GM18951 (cell line): ENCODE data around the gene EXOSC5.
"Not testable (repeated sequence)": the region's sequence is repeated elsewhere in the genome, so short reads cannot be mapped to it uniquely, and the experiment has no call there.

Experiments used
- POLR2A ChIP-seq: IDR thresholded peaks from 4 replicates; pipeline ENCODE4 v1.6.1; 2011; ENCODE audit warnings: mild to moderate bottlenecking; ENCODE audit not compliant: insufficient read length, insufficient read depth; ENCODE audit errors: extremely low read depth
- in situ Hi-C: fragments of 300-500 bp; cut with MboI; formaldehyde crosslinking; loops from one replicate; pipeline ENCODE4 v1.12.0; 2022; ENCODE audit warnings: low sequenced_read_pairs, mixed read lengths, inconsistent platforms; ENCODE audit not compliant: unreplicated experiment

EXOSC5 gene

DNA sequence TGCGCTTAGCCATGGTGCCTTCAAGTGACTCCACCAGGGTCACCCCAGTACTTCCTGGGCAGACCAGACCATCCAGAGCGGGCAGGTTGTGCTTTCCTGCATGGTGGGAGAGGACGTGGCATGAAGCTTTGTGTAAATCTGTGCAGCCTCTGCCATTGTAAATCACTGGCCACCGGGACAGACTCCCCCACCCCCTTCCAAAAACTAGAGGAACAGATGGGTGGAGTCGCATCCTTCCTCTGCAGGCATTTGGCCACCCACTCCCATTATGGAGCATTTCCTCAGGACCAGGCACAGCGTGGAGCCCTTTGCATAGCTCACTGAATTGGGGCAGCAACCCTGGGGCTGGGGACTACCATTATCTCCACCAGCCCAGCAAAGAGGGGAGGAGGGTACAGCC, 8.6 kb upstream of the EXOSC5 start:
- no peak for TF ChIP-seq POLR2A
- in situ Hi-C loops, result no loop called here

DNA sequence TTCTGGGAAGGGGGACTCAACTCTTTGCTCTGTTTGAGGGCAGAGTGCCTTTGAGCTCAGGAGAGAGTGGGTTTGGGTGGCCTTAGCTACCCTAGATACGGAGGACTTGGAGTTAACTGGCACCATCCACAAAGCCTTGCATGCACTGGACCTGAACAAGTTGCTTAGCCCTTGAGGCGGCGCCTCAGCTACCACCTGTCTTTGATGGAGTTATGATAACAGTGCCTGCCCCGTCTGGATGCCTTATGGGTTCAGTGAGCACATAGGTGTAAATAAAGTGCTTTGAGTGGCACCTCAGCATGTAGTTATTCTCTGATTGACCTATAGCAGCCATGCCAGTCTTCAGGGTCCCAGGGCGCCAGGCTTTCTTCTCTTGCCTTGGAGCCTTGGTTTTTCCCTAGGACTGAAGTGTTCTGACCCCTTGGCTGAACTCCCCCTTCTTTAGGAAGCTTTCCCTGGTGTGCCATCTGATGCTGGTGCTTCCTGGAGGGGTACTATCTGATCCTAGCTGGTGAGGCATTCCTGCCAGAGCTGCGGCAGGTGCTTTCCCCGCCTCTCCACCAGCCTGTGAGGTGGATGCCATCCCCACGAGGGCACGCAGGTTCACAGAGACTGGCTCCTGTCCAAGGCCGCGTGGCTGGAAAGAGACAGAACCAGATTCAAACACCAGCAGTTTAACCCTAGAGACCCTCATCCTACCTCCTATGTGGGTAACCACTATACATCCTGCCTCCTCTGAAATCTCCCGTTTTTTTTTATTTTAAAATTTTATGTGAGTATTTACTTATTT, 6.2 kb upstream of the EXOSC5 start:
- TF ChIP-seq POLR2A, result no peak
- in situ Hi-C loops, result no loop called here

DNA sequence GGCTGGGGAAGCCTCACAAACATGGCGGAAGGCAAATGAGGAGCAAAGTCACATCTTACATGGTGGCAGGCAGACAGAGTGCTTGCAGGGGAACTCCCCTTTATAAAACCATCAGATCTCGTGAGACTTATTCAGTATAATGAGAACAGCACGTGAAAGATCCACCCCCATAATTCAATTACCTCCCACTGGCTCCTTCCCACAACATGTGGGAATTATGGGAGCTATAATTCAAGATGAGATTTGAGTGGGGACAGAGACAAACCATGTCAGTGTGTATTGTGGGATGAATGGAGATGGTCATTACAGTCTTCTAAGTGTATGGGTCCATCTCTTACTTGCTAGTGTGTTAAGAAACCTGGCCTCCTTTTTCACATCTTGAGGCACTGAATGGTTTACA, 4.9 kb upstream of the EXOSC5 start:
- in situ Hi-C loops, result no loop called here
- no peak for TF ChIP-seq POLR2A

DNA sequence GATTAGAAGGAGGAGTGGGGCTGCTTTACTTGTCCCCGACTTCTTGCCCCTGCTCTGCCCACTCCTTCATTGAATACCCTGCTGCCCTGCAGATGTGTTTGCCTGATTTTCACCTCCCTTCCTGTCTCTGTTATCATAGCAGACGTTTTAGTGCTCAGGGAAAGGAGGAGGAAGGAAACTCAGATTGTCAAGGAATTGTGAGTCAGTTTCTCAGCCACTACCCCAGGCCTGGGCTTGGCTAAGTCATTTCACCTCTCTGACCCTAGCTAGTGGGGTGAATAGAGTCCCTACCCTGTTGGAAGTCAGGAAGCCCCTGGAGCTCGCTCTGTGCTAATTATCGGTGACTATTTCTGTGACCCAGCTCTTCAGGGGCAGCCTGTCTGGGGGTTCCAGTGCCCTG, 4.3 kb upstream of the EXOSC5 start:
- in situ Hi-C loops, result no loop called here
- TF ChIP-seq POLR2A, result no peak

DNA sequence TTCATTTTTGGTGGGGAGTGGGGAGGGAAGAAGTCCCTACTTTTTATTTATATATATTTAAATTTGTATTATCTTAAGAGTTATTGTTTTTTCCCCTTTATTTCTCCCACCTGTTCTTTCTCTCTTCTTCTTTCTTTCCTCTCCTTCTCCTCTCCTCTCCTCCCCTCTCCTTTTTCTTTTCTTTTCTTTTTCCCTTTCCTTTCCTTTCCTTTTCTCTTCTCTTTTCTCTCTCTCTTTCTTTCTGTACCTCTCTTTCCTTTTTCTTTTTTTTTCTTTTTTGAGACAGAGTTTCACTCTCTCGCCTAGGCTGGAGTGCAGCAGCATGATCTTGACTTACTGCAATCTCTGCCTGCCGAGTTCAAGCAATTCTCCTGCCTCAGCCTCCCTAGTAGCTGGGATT, 2.4 kb upstream of the EXOSC5 start:
- in situ Hi-C loops, result no loop called here
- no peak for TF ChIP-seq POLR2A

DNA sequence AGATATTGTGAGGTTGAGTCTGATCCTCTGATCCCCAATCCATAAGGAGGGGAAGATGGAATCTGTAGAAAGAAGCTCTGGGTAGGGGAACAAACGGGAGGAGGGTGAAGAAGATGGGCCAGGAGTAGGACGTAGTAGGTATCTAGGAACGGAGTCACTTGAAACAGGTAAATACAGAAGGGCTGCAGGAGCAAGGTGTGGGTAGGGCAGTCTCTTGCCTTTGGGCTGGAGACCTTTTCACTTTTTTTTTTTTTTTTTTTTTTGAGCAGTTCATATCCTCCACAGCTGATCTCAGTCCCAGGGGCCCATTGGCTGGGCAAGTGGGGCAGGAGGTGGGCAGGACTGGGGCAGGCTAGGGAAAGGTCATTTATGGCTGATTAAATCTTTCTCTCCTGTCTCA, 1.9 kb upstream of the EXOSC5 start:
- in situ Hi-C loops, result no loop called here

DNA sequence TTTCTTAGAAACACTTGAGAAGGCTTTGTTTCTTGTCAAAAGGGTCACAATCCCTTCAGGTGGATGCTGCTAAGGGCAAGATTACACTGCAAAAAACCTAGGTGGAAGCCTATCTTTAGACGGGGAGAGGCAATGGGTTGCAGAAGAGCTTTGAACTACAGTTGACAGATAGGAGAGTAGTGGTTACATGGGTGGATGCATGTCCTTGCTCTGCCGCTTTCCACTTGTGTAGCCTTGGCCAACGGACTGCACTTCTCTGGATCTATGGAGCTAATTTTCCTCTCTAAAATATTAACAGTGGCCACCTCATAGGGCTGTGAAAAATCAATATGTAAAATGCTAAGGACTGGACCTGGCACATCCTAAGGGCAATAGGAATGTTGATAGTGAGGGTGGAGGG, 1.4 kb upstream of the EXOSC5 start:
- TF ChIP-seq POLR2A, result no peak
- in situ Hi-C loops, result no loop called here

More for the DNA sequence above, 1.9 kb upstream of the EXOSC5 start:
- no peak for TF ChIP-seq POLR2A

DNA sequence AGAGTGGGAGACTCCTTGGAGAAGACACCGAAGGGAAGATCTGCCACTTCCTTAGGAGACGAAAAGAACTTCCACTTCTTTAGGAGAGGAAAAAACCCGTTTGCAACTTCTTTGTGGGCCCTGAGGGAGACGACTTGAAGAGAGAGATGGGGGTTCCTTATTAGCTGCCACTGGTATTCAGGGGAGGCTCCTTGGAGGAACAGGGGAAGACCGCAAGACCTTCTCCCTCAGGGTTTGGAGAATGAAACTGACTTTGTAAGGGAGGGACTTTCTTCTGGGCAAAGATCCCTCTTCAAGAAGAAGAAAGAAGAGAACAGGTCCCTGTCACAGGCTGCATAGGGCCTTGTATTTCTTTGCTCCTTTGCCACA, 875 bp upstream of the EXOSC5 start:
- TF ChIP-seq POLR2A, result no peak
- in situ Hi-C loops, result no loop called here

DNA sequence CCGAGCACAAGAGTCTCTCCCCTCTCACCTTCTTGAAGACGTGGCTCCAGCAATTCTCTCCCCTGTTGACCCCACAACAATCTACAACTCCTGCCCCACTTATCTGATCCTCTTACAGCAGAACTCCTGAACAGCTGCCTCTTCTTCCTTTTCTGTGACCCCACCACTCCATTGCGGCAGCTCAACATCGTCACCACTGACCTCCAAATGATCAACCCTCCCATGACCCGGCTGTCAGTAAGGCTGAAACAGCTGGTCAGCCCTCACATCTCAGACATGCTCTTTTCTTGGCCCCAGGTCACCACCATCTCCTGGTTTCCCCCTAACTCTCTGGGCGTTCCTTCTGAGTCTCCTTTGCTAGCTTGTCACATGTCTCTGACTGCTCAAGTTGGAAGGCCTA, 1.8 kb downstream of the EXOSC5 start:
- TF ChIP-seq POLR2A, result no peak
- in situ Hi-C loops, result no loop called here

DNA sequence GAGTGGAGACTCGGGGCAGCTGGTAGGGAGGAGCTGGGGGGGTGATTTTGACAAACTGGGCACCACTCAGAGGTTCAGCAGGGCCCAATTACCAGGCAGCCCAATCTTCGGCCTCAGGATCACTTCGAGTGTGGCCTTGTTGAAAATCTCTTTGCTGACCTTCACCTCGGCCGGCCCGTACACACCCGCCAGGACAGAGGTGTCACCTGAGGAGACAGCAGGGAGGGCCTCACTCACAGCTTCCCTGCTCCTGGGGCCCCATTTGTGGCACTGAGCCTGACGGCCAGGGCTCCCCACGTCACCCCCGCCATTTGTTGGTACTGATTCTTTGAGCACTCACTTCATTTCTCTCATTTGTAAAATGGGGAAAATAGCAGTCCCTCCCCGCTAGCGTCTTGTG, 4.4 kb downstream of the EXOSC5 start:
- in situ Hi-C loops, result no loop called here
- TF ChIP-seq POLR2A, result no peak

DNA sequence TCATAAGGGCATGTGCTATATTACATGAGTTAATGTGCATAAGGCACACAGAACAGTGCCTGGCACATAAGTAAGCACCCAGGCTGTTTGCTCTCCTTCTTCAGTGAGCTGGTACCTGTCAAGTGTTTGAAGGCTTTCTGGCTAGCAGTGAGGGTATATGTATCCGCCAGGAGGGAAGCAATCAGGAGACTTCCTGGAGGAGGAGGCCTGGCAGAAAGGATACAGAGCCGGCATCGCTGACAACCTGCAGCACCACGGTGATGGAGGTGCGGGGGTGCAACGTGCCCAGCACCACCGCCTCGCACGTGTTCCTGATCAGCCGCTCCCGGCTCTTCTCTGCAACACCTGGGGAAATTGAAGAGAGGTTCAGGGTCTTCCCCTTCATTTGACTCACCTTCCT, 5.5 kb downstream of the EXOSC5 start:
- no peak for TF ChIP-seq POLR2A

DNA sequence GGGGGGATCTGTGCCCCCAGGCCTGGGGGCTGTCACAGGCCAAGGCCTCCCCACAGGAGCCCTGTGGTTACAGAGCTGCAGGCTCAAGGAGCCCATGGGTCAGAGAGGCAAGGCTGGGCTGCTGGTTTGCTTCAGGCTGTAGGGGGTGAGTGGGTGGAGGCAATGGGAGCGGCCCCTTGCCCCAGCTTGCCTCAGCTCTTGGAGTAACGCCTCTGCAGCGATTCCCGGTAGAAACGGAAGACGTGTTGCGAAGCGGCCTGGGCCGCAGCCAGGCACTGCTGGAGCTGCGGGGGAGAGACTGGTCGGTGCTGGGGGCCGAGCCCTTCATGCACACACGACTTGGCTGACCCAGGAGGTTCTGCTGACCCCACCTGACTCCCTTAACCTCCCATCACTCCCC, 10.7 kb downstream of the EXOSC5 start:
- in situ Hi-C loops, result no loop called here
- TF ChIP-seq POLR2A, result no peak

More for the DNA sequence above, 5.5 kb downstream of the EXOSC5 start:
- in situ Hi-C loops, result no loop called here

DNA sequence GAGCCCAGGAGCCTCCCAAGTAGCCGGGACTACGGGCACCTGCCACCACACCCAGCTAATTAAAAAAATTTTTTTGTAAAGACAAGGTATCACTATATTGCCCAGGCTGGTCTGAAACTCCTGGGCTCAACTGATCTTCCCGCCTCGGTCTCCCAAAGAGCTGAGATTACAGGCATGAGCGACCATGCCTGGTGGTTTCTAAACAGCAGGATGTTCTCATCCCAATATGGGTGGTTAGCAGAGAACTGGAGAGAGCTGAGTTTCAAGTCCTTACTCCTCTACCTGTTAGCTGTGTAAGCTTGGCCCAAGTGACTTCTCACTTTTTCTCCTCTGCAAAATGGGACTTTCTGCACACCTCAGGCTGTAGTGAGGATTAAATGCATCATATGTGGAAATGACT, 12.8 kb downstream of the EXOSC5 start:
- in situ Hi-C loops, result no loop called here
- TF ChIP-seq POLR2A, result no peak

DNA sequence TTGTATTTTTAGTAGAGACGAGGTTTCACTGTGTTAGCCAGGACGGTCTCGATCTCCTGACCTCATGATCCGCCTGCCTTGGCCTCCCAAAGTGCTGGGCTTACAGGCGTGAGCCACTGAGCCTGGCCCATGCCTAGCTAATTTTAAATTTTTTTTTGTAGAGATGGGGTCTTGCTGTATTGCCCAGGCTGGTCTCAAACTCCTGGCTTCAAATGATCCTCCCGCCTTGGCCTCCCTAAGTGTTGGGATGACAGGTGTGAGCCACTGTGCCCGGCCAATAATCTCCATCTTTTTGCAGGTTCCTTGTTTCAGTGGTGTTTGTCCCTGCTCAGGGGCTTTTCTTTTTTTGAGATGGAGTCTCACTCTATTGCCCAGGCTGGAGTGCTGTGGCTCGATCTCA, 15.6 kb downstream of the EXOSC5 start:
- in situ Hi-C loops, result not testable (repeated sequence)
